Right cardiac atrium (tissue), 5 donors: Measurements from ENCODE around the gene ZNF385D. TPM values are rescaled to one million over a fixed set of nuclear protein-coding genes. Genes with fewer than 3 reads are reported as not detected.

Experiments
- ATAC-seq, 2 donors: fragments of 200-7000 bp; cut with Tn5 transposase; one replicate each; pipeline versions ENCODE4 v1.8.0 to v1.9.1; 2020; ENCODE audit warnings: moderate library complexity in 2 of 2, mild to moderate bottlenecking in 1 of 2
- DNase-seq, 3 donors: peaks; one replicate each; pipeline ENCODE4 v3.0.0-alpha.2; 2020
- H3K27ac ChIP-seq: one replicate; pipeline ENCODE4 v1.5.1; 2013; ENCODE audit warnings: mild to moderate bottlenecking, low read length, control low read depth, moderate library complexity
- H3K27me3 ChIP-seq: one replicate; pipeline ENCODE4 v1.6.1; 2013; ENCODE audit not compliant: control insufficient read depth, insufficient read depth
- H3K4me1 ChIP-seq: one replicate; pipeline ENCODE4 v1.6.1; 2013; ENCODE audit warnings: low read length; ENCODE audit not compliant: control insufficient read depth, insufficient read depth
- H3K4me3 ChIP-seq: one replicate; pipeline ENCODE4 v1.5.1; 2013; ENCODE audit warnings: low read length, control low read depth
- H3K9me3 ChIP-seq: one replicate; pipeline ENCODE4 v1.6.1; 2013; ENCODE audit warnings: low read length; ENCODE audit not compliant: control insufficient read depth
- WGBS: extraction: QIAGEN DNeasy Blood & Tissue Kit; methylation state at CpG from one replicate; pipeline ENCODE4 v1.1.7; 2013; 5-methylcytosine and 5-hydroxymethylcytosine counted together
- intact Hi-C, 4 donors: fragments of 100-400 bp; cut with DNase I; formaldehyde crosslinking; loops; one replicate each; pipeline versions ENCODE4 v1.11.0 to v1.14.0; 2022 to 2023
- polyA plus RNA-seq: library from polyadenylated mRNA; stranded (reverse); fragments of 200-250 nt; gene quantifications from one replicate; pipeline ENCODE4 v1.2.3, GENCODE V29; 2013
- total RNA-seq, 4 donors: library from RNA; stranded (reverse); fragmentation: NEBNext Ultra II Directional; extraction: Animal tissue kit (Norgen Biotek cat#: 25700); gene quantifications; one replicate each; pipeline ENCODE4 v1.2.1, GENCODE V29; 2021
- donor health status: healthy with polysubstance abuse.
- donor health status: DM: no; HTN: yes; CAD: no.
- donor health status: DM: no; HTN: no; CAD: no.
- donor health status: DM: no; HTN: yes; CAD: no; lungs with severe emphysema.
- donor health status: DM: yes; HTN: yes; CAD: no.

Gene ZNF385D
- total and polyA plus RNA-seq, 5 donors = 0.86 to 1.8 (median 1.5) TPM

- Histone ChIP-seq H3K4me3 (no peak overlapping the region), H3K9me3 (no peaks in the 10 kb centered on the region), H3K27me3 (no peaks in the 10 kb centered on the region), H3K27ac (no peak overlapping the region), H3K4me1 (no peaks in the 10 kb centered on the region)
- DNase-seq = no peak
- ATAC-seq = no peak
- intact Hi-C loops = no loop called here
- WGBS = 53% methylated on average over 3 of the region's 3 CpGs
Observed at GRCh38 chr3:21446027-21446426, 305.0 kb downstream of the ZNF385D start.

- no peak for ATAC-seq
- H3K4me3 ChIP-seq = no peak overlapping the region
- DNase-seq = no peak
- H3K4me1 ChIP-seq = no peaks in the 10 kb centered on the region
- intact Hi-C loops = no loop called here
- 66% methylated on average over 3 of the region's 3 CpGs for WGBS
- H3K27ac ChIP-seq = no peak overlapping the region
- H3K9me3 ChIP-seq = no peaks in the 10 kb centered on the region
- H3K27me3 ChIP-seq = no peaks in the 10 kb centered on the region
Observed at GRCh38 chr3:21441821-21442220, 309.2 kb downstream of the ZNF385D start.

- Histone ChIP-seq H3K4me1 (no peaks in the 10 kb centered on the region), H3K27ac (no peak overlapping the region), H3K9me3 (no peaks in the 10 kb centered on the region), H3K4me3 (no peak overlapping the region), H3K27me3 (no peaks in the 10 kb centered on the region)
- no peak for DNase-seq
- WGBS = 77% methylated on average over 11 of the region's 11 CpGs
- ATAC-seq = no peak
- intact Hi-C loops = no loop called here
Observed at GRCh38 chr3:21436835-21437234, 314.2 kb downstream of the ZNF385D start.

- no peak overlapping the region for H3K27ac ChIP-seq
- DNase-seq = no peak
- intact Hi-C loops = no loop called here
Observed at GRCh38 chr3:21435871-21436270, 315.1 kb downstream of the ZNF385D start.

GRCh38 chr3:21434310-21434709 is 316.7 kb downstream of the ZNF385D start:
- intact Hi-C loops = no loop called here
- no peak for ATAC-seq

More at GRCh38 chr3:21435871-21436270, 315.1 kb downstream of the ZNF385D start:
- no peak for ATAC-seq
- WGBS = 45% methylated on average over 2 of the region's 2 CpGs
- Histone ChIP-seq H3K27me3 (no peaks in the 10 kb centered on the region), H3K4me1 (no peaks in the 10 kb centered on the region), H3K4me3 (no peak overlapping the region), H3K9me3 (no peaks in the 10 kb centered on the region)

GRCh38 chr3:21433751-21434150 is 317.3 kb downstream of the ZNF385D start:
- intact Hi-C loops = no loop called here
- no peak overlapping the region for H3K27ac ChIP-seq

More at GRCh38 chr3:21434310-21434709, 316.7 kb downstream of the ZNF385D start:
- Histone ChIP-seq H3K9me3 (no peaks in the 10 kb centered on the region), H3K4me1 (no peaks in the 10 kb centered on the region), H3K27ac (no peak overlapping the region), H3K4me3 (no peak overlapping the region), H3K27me3 (no peaks in the 10 kb centered on the region)
- 95% methylated on average over 1 of the region's 1 CpG for WGBS
- DNase-seq = no peak

GRCh38 chr3:21426920-21427319 is 324.1 kb downstream of the ZNF385D start:
- no peak overlapping the region for H3K27ac ChIP-seq
- 75% methylated on average over 4 of the region's 4 CpGs for WGBS
- no peak for DNase-seq
- H3K9me3 ChIP-seq = no peaks in the 10 kb centered on the region
- no peaks in the 10 kb centered on the region for H3K27me3 ChIP-seq
- H3K4me3 ChIP-seq = no peak overlapping the region
- ATAC-seq = no peak
- intact Hi-C loops = no loop called here
- H3K4me1 ChIP-seq = no peaks in the 10 kb centered on the region

More at GRCh38 chr3:21433751-21434150, 317.3 kb downstream of the ZNF385D start:
- Histone ChIP-seq H3K9me3 (no peaks in the 10 kb centered on the region), H3K4me1 (no peaks in the 10 kb centered on the region), H3K27me3 (no peaks in the 10 kb centered on the region), H3K4me3 (no peak overlapping the region)
- DNase-seq (no peak), ATAC-seq (no peak)
- 83% methylated on average over 6 of the region's 6 CpGs for WGBS

GRCh38 chr3:21425715-21426114 is 325.3 kb downstream of the ZNF385D start:
- WGBS = 62% methylated on average over 2 of the region's 2 CpGs
- no peak overlapping the region for H3K27ac ChIP-seq
- intact Hi-C loops = no loop called here

GRCh38 chr3:21421096-21421495 is 329.9 kb downstream of the ZNF385D start:
- WGBS = 71% methylated on average over 9 of the region's 9 CpGs

More at GRCh38 chr3:21425715-21426114, 325.3 kb downstream of the ZNF385D start:
- DNase-seq (no peak), ATAC-seq (no peak)
- H3K4me3 ChIP-seq = no peak overlapping the region
- H3K9me3 ChIP-seq = no peaks in the 10 kb centered on the region
- H3K4me1 ChIP-seq = no peaks in the 10 kb centered on the region
- no peaks in the 10 kb centered on the region for H3K27me3 ChIP-seq

GRCh38 chr3:21417991-21418390 is 333.0 kb downstream of the ZNF385D start:
- H3K9me3 ChIP-seq = no peaks in the 10 kb centered on the region
- intact Hi-C loops = no loop called here
- no peak overlapping the region for H3K4me3 ChIP-seq
- H3K27ac ChIP-seq = no peak overlapping the region
- DNase-seq (no peak), ATAC-seq (no peak)
- no peaks in the 10 kb centered on the region for H3K4me1 ChIP-seq
- no peaks in the 10 kb centered on the region for H3K27me3 ChIP-seq
- WGBS = 57% methylated on average over 1 of the region's 1 CpG

More at GRCh38 chr3:21421096-21421495, 329.9 kb downstream of the ZNF385D start:
- ATAC-seq (no peak), DNase-seq (no peak)
- intact Hi-C loops = no loop called here
- Histone ChIP-seq H3K4me1 (no peaks in the 10 kb centered on the region), H3K27ac (no peak overlapping the region), H3K4me3 (no peak overlapping the region), H3K9me3 (no peaks in the 10 kb centered on the region), H3K27me3 (no peaks in the 10 kb centered on the region)

GRCh38 chr3:21414506-21414905 is 336.5 kb downstream of the ZNF385D start:
- H3K9me3 ChIP-seq = no peaks in the 10 kb centered on the region
- no peak overlapping the region for H3K27ac ChIP-seq
- WGBS = 86% methylated on average over 4 of the region's 4 CpGs
- DNase-seq (no peak), ATAC-seq (no peak)
- H3K4me3 ChIP-seq = no peak overlapping the region
- H3K27me3 ChIP-seq = no peaks in the 10 kb centered on the region
- intact Hi-C loops = no loop called here
- no peaks in the 10 kb centered on the region for H3K4me1 ChIP-seq

GRCh38 chr3:21411058-21411457 is 340.0 kb downstream of the ZNF385D start:
- no peak overlapping the region for H3K27ac ChIP-seq
- H3K9me3 ChIP-seq = no peaks in the 10 kb centered on the region
- 87% methylated on average over 1 of the region's 1 CpG for WGBS
- no peak overlapping the region for H3K4me3 ChIP-seq
- ATAC-seq (no peak), DNase-seq (no peak)
- no peaks in the 10 kb centered on the region for H3K27me3 ChIP-seq
- intact Hi-C loops = no loop called here
- H3K4me1 ChIP-seq = no peaks in the 10 kb centered on the region
